Measurements from ENCODE around the gene CTRB1. TPM values are rescaled to one million over a fixed set of nuclear protein-coding genes. Genes with fewer than 3 reads are reported as not detected.
"Not testable (repeated sequence)": the region's sequence is repeated elsewhere in the genome, so short reads cannot be mapped to it uniquely, and the experiment has no call there.

The CTRB1 gene
- polyA plus RNA-seq, 1 donor = not detected

GRCh38 chr16:75241412-75241811 is 22.6 kb downstream of the CTRB1 start:
- Histone ChIP-seq H3K36me3 (ENCODE audit: control insufficient read depth, insufficient read depth, low read length) (peaks cover 62% of the 10 kb centered on the region), H3K4me1 (ENCODE audit: control insufficient read depth, insufficient read depth, low read length) (peaks cover 36% of the 10 kb centered on the region), H3K4me3 (ENCODE audit: low read length) (no peak overlapping the region), H3K27ac (ENCODE audit: low read length) (no peak overlapping the region), H3K27me3 (ENCODE audit: control insufficient read depth, insufficient read depth, low read length) (no peaks in the 10 kb centered on the region), H3K9me3 (ENCODE audit: control insufficient read depth, low read depth, low read length) (peaks cover 7% of the 10 kb centered on the region)
- DNase-seq = no peak
- WGBS (ENCODE audit: insufficient coverage, low lambda C conversion rate) = no CpG with 5 or more reads among the region's 8 CpGs

GRCh38 chr16:75241955-75242354 is 23.2 kb downstream of the CTRB1 start:
- peaks cover 41% of the 10 kb centered on the region for H3K4me1 ChIP-seq (ENCODE audit: control insufficient read depth, insufficient read depth, low read length)
- peaks cover 5% of the 10 kb centered on the region for H3K9me3 ChIP-seq (ENCODE audit: control insufficient read depth, low read depth, low read length)
- H3K4me3 ChIP-seq (ENCODE audit: low read length) = no peak overlapping the region
- H3K27ac ChIP-seq (ENCODE audit: low read length) = no peak overlapping the region
- peaks cover 57% of the 10 kb centered on the region for H3K36me3 ChIP-seq (ENCODE audit: control insufficient read depth, insufficient read depth, low read length)
- WGBS (ENCODE audit: insufficient coverage, low lambda C conversion rate) = no CpG with 5 or more reads among the region's 13 CpGs
- no peaks in the 10 kb centered on the region for H3K27me3 ChIP-seq (ENCODE audit: control insufficient read depth, insufficient read depth, low read length)
- no peak for DNase-seq

DNA sequence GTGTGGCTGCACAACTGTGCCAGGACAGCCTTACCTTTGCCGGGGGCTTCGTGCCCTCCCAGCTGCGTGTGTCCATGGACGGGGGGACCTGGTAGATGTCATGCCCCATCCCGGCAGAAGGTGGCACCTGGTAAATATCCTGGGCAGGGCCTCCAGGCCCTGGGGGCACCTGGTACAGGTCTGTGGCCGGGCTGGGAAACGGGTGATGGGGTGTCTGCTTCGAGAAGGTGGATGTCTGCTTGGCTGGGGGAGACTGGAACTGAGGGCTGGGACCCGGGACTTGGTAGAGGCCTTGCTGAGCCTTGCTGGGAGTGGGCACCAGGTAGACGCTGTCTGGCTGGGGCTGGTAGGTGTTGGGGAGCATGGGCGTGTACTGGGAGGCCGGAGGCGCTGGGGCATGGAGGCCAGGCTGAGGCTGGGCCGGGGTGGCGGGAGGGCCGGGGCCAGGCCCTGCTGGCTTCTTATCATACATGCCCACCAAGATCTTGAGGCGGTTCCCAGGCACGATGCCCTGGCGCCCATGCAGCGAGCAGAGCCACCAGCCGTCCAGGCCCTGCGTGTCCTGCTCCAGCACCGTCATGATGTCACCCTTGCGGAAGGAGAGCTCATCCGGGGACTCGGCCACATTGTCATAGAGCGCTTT is 23.8 kb downstream of the CTRB1 start:
- WGBS (ENCODE audit: insufficient coverage, low lambda C conversion rate) = no CpG with 5 or more reads among the region's 27 CpGs
- not testable (repeated sequence) for H3K9me3 ChIP-seq (ENCODE audit: control insufficient read depth, low read depth, low read length); H3K4me3 ChIP-seq (ENCODE audit: low read length); H3K27me3 ChIP-seq (ENCODE audit: control insufficient read depth, insufficient read depth, low read length); H3K27ac ChIP-seq (ENCODE audit: low read length); DNase-seq
- Histone ChIP-seq H3K4me1 (ENCODE audit: control insufficient read depth, insufficient read depth, low read length) (peaks cover 47% of the 10 kb centered on the region), H3K36me3 (ENCODE audit: control insufficient read depth, insufficient read depth, low read length) (peaks cover 51% of the 10 kb centered on the region)

GRCh38 chr16:75243667-75244224 is 25.0 kb downstream of the CTRB1 start:
- H3K36me3 ChIP-seq (ENCODE audit: control insufficient read depth, insufficient read depth, low read length) = peaks cover 49% of the 10 kb centered on the region
- H3K4me3 ChIP-seq (ENCODE audit: low read length) = no peak overlapping the region
- H3K27me3 ChIP-seq (ENCODE audit: control insufficient read depth, insufficient read depth, low read length) = no peaks in the 10 kb centered on the region
- H3K4me1 ChIP-seq (ENCODE audit: control insufficient read depth, insufficient read depth, low read length) = peaks cover 58% of the 10 kb centered on the region
- no peak for DNase-seq
- H3K9me3 ChIP-seq (ENCODE audit: control insufficient read depth, low read depth, low read length) = peaks cover 2% of the 10 kb centered on the region
- no CpG with 5 or more reads among the region's 20 CpGs for WGBS (ENCODE audit: insufficient coverage, low lambda C conversion rate)
- H3K27ac ChIP-seq (ENCODE audit: low read length) = peak overlapping the region; percentile 93

GRCh38 chr16:75244225-75244809 is 25.5 kb downstream of the CTRB1 start:
- no peaks in the 10 kb centered on the region for H3K9me3 ChIP-seq (ENCODE audit: control insufficient read depth, low read depth, low read length)
- H3K27me3 ChIP-seq (ENCODE audit: control insufficient read depth, insufficient read depth, low read length) = no peaks in the 10 kb centered on the region
- peak overlapping the region; percentile 93 for H3K27ac ChIP-seq (ENCODE audit: low read length)
- peak in 1 of 2 donors; percentile 53 for DNase-seq
- no peak overlapping the region for H3K4me3 ChIP-seq (ENCODE audit: low read length)
- peaks cover 58% of the 10 kb centered on the region for H3K4me1 ChIP-seq (ENCODE audit: control insufficient read depth, insufficient read depth, low read length)
- H3K36me3 ChIP-seq (ENCODE audit: control insufficient read depth, insufficient read depth, low read length) = peaks cover 48% of the 10 kb centered on the region
- WGBS (ENCODE audit: insufficient coverage, low lambda C conversion rate) = no CpG with 5 or more reads among the region's 7 CpGs

- no peaks in the 10 kb centered on the region for H3K27me3 ChIP-seq (ENCODE audit: control insufficient read depth, insufficient read depth, low read length)
- H3K9me3 ChIP-seq (ENCODE audit: control insufficient read depth, low read depth, low read length) = no peaks in the 10 kb centered on the region
- H3K4me1 ChIP-seq (ENCODE audit: control insufficient read depth, insufficient read depth, low read length) = peaks cover 65% of the 10 kb centered on the region
- H3K27ac ChIP-seq (ENCODE audit: low read length) = peak overlapping the region; percentile 93
- H3K36me3 ChIP-seq (ENCODE audit: control insufficient read depth, insufficient read depth, low read length) = peaks cover 41% of the 10 kb centered on the region
- H3K4me3 ChIP-seq (ENCODE audit: low read length) = peak overlapping the region; percentile 0
- DNase-seq = peak; percentile 86 to 92
- 13% methylated on average over 3 of the region's 25 CpGs for WGBS (ENCODE audit: insufficient coverage, low lambda C conversion rate)
These were observed 26.3 kb downstream of the CTRB1 start for GRCh38 chr16:75244844-75245758.

- DNase-seq = no peak
- peaks cover 65% of the 10 kb centered on the region for H3K4me1 ChIP-seq (ENCODE audit: control insufficient read depth, insufficient read depth, low read length)
- peaks cover 28% of the 10 kb centered on the region for H3K36me3 ChIP-seq (ENCODE audit: control insufficient read depth, insufficient read depth, low read length)
- no peaks in the 10 kb centered on the region for H3K27me3 ChIP-seq (ENCODE audit: control insufficient read depth, insufficient read depth, low read length)
- no peaks in the 10 kb centered on the region for H3K9me3 ChIP-seq (ENCODE audit: control insufficient read depth, low read depth, low read length)
- no peak overlapping the region for H3K4me3 ChIP-seq (ENCODE audit: low read length)
- WGBS (ENCODE audit: insufficient coverage, low lambda C conversion rate) = no CpG with 5 or more reads among the region's 12 CpGs
- peak overlapping the region; percentile 93 for H3K27ac ChIP-seq (ENCODE audit: low read length)
These were observed 27.9 kb downstream of the CTRB1 start for GRCh38 chr16:75246504-75247205.

GRCh38 chr16:75247249-75247648 is 28.5 kb downstream of the CTRB1 start:
- Histone ChIP-seq H3K27me3 (ENCODE audit: control insufficient read depth, insufficient read depth, low read length) (no peaks in the 10 kb centered on the region), H3K4me1 (ENCODE audit: control insufficient read depth, insufficient read depth, low read length) (peaks cover 71% of the 10 kb centered on the region), H3K27ac (ENCODE audit: low read length) (peak overlapping the region; percentile 93), H3K9me3 (ENCODE audit: control insufficient read depth, low read depth, low read length) (no peaks in the 10 kb centered on the region), H3K36me3 (ENCODE audit: control insufficient read depth, insufficient read depth, low read length) (peaks cover 22% of the 10 kb centered on the region), H3K4me3 (ENCODE audit: low read length) (no peak overlapping the region)
- DNase-seq = no peak
- no CpG with 5 or more reads among the region's 13 CpGs for WGBS (ENCODE audit: insufficient coverage, low lambda C conversion rate)

- no peaks in the 10 kb centered on the region for H3K9me3 ChIP-seq (ENCODE audit: control insufficient read depth, low read depth, low read length)
- H3K27me3 ChIP-seq (ENCODE audit: control insufficient read depth, insufficient read depth, low read length) = no peaks in the 10 kb centered on the region
- H3K36me3 ChIP-seq (ENCODE audit: control insufficient read depth, insufficient read depth, low read length) = peaks cover 13% of the 10 kb centered on the region
- peaks cover 78% of the 10 kb centered on the region for H3K4me1 ChIP-seq (ENCODE audit: control insufficient read depth, insufficient read depth, low read length)
- no peak for DNase-seq
- H3K27ac ChIP-seq (ENCODE audit: low read length) = no peak overlapping the region
- no CpG with 5 or more reads among the region's 13 CpGs for WGBS (ENCODE audit: insufficient coverage, low lambda C conversion rate)
- no peak overlapping the region for H3K4me3 ChIP-seq (ENCODE audit: low read length)
These were observed 29.4 kb downstream of the CTRB1 start for GRCh38 chr16:75248142-75248535.
